Mesodermal cell (in vitro differentiated cells): ENCODE results near the gene PDE4A.

Source experiments
- H3K27ac ChIP-seq: 2 replicates; pipeline ENCODE4 v1.7.0; 2013; ENCODE audit warnings: mild to moderate bottlenecking, low read depth, low read length, moderate library complexity; ENCODE audit not compliant: severe bottlenecking
- H3K36me3 ChIP-seq: 2 replicates; pipeline ENCODE4 v1.7.1; 2013; ENCODE audit warnings: mild to moderate bottlenecking, low read length, moderate library complexity; ENCODE audit not compliant: control insufficient read depth, insufficient read depth
- H3K4me1 ChIP-seq: one replicate; pipeline ENCODE4 v1.7.1; 2013; ENCODE audit warnings: mild to moderate bottlenecking, low read length; ENCODE audit not compliant: insufficient read depth, control insufficient read depth, poor library complexity, severe bottlenecking
- H3K4me3 ChIP-seq: 2 replicates; pipeline ENCODE4 v1.7.0; 2013; ENCODE audit warnings: low read length, control low read depth, mild to moderate bottlenecking; ENCODE audit not compliant: insufficient read depth, poor library complexity, severe bottlenecking; ENCODE audit errors: extremely low read depth
- H3K9me3 ChIP-seq: 2 replicates; pipeline ENCODE4 v1.7.1; 2013; ENCODE audit warnings: mild to moderate bottlenecking, low read length, moderate library complexity; ENCODE audit not compliant: control insufficient read depth
- WGBS, 2 experiments: methylation state at CpG; one replicate each; pipeline ENCODE4 v1.1.5; 2013; ENCODE audit warnings: missing lambda C conversion rate in 2 of 2; ENCODE audit not compliant: insufficient coverage in 2 of 2; 5-methylcytosine and 5-hydroxymethylcytosine counted together

The PDE4A gene

DNA sequence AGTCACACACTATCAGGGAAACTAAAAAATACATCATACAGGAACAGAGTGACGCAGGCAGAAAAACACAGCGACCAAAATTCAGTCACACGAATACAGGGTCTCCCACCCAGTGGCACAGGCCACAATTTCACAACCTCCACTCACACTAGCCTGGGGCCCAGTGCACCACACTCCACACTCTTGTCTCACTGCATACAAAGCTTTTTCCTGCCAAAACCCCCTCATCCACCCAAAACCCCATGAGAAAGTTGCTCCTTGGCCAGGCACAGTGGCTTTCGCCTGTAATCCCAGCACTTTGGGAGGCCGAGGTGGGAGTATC lies 95.7 kb downstream of the PDE4A start:
- Histone ChIP-seq H3K4me3 (no peak overlapping the region), H3K36me3 (peaks cover 3% of the 10 kb centered on the region), H3K9me3 (no peaks in the 10 kb centered on the region), H3K4me1 (peaks cover 7% of the 10 kb centered on the region), H3K27ac (no peak overlapping the region)
- 92 to 95% methylated on average over 5 of the region's 5 CpGs for WGBS, 2 experiments

DNA sequence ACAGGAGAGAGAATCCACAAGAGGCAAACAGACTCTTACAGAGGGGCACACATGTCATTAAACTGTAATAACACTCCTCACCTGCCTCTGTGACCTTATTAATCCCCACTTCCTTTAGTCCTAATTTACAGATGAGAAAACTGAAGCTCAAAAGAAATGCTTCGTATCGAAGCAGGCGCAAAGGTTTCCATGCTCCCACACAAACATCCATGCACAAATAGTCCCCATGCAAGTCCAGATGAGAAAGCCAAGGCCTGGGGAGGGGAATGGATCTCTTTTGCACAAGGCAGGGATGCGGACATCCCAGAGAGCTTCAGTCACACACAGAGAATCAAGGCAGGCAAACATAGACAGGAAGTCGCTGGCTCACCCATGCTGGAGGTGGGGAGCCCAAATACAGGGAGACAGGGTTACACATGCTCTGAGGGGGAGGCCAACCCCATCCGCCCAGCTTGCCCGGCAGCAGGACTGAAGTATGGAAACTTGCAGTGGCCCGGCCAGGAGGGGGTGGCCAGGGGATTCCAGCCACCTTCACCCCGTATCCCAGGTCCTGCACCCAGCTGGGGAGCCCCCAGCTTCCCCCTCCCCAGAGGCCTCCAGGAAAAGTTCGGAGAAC lies 96.4 kb downstream of the PDE4A start:
- Histone ChIP-seq H3K36me3 (peaks cover 3% of the 10 kb centered on the region), H3K27ac (no peak overlapping the region), H3K4me3 (peak overlapping the region; percentile 49), H3K9me3 (no peaks in the 10 kb centered on the region), H3K4me1 (peaks cover 7% of the 10 kb centered on the region)
- 44 to 50% methylated on average over 6 to 8 of the region's 10 CpGs for WGBS, 2 experiments

DNA sequence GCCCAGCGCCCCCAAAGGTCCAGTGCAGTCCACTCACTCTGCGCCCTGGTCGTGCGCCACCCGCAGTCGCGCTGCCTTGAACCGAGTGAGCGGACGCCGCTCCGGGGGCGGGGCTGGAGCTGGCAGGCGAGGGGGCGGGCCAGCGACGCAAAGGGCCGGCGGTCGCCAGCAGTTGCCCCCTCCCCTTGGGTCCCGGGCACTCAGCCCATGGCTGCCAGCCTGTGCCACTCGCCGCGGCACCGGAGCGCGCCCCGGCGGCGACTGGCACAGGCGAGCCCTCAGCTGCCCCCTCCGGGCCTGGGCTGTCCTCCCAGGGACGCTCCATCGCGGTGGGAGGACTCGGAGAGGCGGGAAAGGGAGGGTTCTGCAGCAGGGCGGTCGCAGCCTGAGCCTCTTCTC lies 97.0 kb downstream of the PDE4A start, which contains the start of gene S1PR5:
Gene S1PR5, minus strand, starts transcription at position 87 of the 399 bp plus-strand sequence. CDS start 2,436 bp downstream, outside the sequence.
- H3K36me3 ChIP-seq: peaks cover 3% of the 10 kb centered on the region
- 0% methylated on average over 28 to 34 of the region's 39 CpGs for WGBS, 2 experiments
- no peaks in the 10 kb centered on the region for H3K9me3 ChIP-seq
- H3K27ac ChIP-seq: peak within 1 kb of the TSS; percentile 36
- peaks cover 7% of the 10 kb centered on the region for H3K4me1 ChIP-seq
- H3K4me3 ChIP-seq: peak within 1 kb of the TSS; percentile 49

DNA sequence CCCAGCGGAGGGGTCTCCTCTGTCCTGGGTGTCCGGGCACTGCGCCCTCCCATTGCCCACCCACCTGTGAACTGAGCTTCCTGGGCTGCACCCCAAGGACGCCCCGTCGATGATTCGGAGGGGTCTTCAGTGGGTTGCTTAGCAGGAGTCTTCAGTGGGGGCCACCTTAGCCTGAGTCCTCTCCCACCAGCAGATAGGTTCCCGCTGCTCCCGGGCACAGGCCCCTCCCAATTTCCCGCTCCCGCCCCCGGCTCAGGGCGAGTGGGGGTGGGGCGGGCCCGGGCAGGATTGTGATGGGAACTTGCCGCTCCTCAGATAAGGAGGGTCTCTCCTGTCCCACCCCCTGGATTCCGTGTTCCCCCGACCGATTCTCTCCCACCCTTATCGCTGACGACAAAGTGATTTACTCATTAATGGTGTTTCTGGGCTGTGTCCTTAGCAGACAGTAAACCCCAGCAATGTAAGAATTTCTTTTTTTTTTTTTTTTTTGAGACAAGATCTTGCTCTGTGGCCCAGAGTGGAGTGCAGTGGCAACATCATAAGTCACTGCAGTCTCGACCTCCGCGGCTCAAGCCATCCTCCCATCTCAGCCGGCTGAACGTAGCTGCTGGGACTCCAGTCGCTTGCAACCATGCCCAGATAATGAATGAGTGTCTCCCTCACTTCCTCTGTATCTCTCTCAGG lies 97.6 kb downstream of the PDE4A start:
- H3K36me3 ChIP-seq: peaks cover 2% of the 10 kb centered on the region
- no peaks in the 10 kb centered on the region for H3K9me3 ChIP-seq
- WGBS, 2 experiments: 1 to 3% methylated on average over 11 to 20 of the region's 27 CpGs
- peak overlapping the region; percentile 36 for H3K27ac ChIP-seq
- H3K4me3 ChIP-seq: peak overlapping the region; percentile 49
- H3K4me1 ChIP-seq: peaks cover 7% of the 10 kb centered on the region

DNA sequence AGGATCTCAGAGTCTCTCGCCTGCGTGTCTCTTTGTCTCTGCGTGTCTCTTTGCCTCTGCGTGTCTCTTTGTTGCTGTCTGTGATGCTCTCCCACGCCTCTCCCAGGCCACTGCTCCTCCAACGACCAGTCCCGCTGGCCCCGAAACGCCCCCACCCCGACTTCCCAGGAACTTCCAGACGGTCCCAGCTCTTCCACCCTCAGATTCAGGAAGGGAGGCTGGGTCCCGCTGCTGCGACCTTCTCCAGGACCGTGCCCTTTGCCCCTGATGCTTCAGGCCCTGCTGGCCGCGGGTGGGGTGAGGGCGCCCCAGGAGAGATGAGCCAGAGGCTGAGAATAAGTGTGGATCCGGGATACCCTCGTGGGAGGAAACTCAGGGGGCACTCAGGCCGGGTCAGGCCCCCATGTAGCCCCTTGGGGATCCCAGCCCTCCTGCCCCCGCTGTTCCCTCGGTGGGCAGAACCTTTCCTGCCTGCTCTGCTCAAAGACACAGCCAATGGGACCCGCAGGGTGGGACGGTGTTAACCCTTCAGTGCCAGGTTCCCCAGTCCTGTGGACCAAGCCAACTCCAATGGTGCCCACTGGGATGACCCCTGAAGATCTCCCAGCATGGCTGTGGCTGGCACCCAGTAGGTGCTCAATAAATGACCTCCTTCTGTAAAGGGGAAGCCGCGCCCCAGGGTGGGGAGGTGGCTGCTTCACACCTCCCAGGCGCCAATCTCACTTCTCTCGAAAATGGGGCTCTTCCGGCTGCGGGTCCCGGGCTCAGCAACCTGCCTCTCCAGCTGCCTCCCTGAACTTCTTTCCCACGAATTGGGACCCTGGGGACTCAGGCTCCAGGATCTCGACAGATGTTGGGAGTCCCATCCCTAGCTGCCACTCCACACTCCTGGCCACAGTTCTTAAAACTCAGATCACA lies 98.4 kb downstream of the PDE4A start:
- Histone ChIP-seq H3K9me3 (no peaks in the 10 kb centered on the region), H3K36me3 (no peaks in the 10 kb centered on the region), H3K4me1 (peaks cover 7% of the 10 kb centered on the region), H3K4me3 (no peak overlapping the region), H3K27ac (no peak overlapping the region)
- WGBS, 2 experiments: 33 to 35% methylated on average over 22 to 27 of the region's 33 CpGs
